Mucosa of stomach (tissue), 1 donor: ENCODE measurements around the gene TMSB4X.
A peak's percentile ranks its signal among the peaks of the same experiment; 100 is the strongest.
"Not testable (repeated sequence)": the region's sequence is repeated elsewhere in the genome, so short reads cannot be mapped to it uniquely, and the experiment has no call there.

Experiments
- H3K27me3 ChIP-seq: one replicate; pipeline ENCODE4 v1.7.0; 2013; ENCODE audit warnings: mild to moderate bottlenecking, low read length; ENCODE audit not compliant: control insufficient read depth, insufficient read depth
- H3K36me3 ChIP-seq: one replicate; pipeline ENCODE4 v1.7.0; 2013; ENCODE audit warnings: low read length; ENCODE audit not compliant: control insufficient read depth, insufficient read depth
- H3K4me1 ChIP-seq: one replicate; pipeline ENCODE4 v1.7.0; 2013; ENCODE audit warnings: mild to moderate bottlenecking, low read length; ENCODE audit not compliant: control insufficient read depth, insufficient read depth
- H3K4me3 ChIP-seq: one replicate; pipeline ENCODE4 v1.7.0; 2013; ENCODE audit warnings: low read length
- H3K9ac ChIP-seq: one replicate; pipeline ENCODE4 v1.7.0; 2013; ENCODE audit warnings: mild to moderate bottlenecking, low read length, moderate library complexity
- H3K9me3 ChIP-seq: one replicate; pipeline ENCODE4 v1.7.0; 2013; ENCODE audit warnings: mild to moderate bottlenecking, low read length, moderate library complexity; ENCODE audit not compliant: control insufficient read depth
- donor health status: Pancreatic carcinoma.

Gene TMSB4X

GRCh38 chrX:13008851-13009250 is 33.9 kb downstream of the TMSB4X start:
- H3K4me3 ChIP-seq: no peak overlapping the region
- H3K4me1 ChIP-seq: peaks cover 28% of the 10 kb centered on the region
- H3K27me3 ChIP-seq: no peaks in the 10 kb centered on the region
- H3K9me3 ChIP-seq: no peaks in the 10 kb centered on the region
- H3K9ac ChIP-seq: no peak overlapping the region
- H3K36me3 ChIP-seq: no peaks in the 10 kb centered on the region

DNA sequence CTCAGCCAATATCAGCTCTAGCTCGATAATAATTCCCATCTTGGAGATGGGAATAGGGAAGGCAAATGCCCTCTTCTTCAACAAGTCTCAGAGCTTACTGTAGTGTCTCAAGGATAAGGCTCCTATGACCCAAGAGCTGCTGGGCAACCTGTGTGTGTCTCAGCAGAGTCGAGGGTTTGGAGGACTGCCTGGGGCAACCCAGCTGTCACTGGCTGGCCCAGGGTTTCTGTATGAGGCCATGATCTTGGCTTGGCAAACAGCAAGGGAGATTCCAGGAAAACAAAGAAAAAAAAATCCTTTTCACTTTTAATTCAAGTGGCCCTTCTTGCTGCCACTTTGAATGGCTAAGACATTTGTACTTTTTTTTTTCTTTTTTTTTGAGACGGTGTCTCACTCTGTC is 34.4 kb downstream of the TMSB4X start:
- Histone ChIP-seq H3K36me3 (no peaks in the 10 kb centered on the region), H3K4me1 (peaks cover 28% of the 10 kb centered on the region), H3K27me3 (no peaks in the 10 kb centered on the region), H3K4me3 (no peak overlapping the region), H3K9me3 (no peaks in the 10 kb centered on the region), H3K9ac (no peak overlapping the region)

GRCh38 chrX:13009844-13010243 is 34.9 kb downstream of the TMSB4X start:
- Histone ChIP-seq H3K9me3 (no peaks in the 10 kb centered on the region), H3K4me1 (peaks cover 28% of the 10 kb centered on the region), H3K27me3 (no peaks in the 10 kb centered on the region)

DNA sequence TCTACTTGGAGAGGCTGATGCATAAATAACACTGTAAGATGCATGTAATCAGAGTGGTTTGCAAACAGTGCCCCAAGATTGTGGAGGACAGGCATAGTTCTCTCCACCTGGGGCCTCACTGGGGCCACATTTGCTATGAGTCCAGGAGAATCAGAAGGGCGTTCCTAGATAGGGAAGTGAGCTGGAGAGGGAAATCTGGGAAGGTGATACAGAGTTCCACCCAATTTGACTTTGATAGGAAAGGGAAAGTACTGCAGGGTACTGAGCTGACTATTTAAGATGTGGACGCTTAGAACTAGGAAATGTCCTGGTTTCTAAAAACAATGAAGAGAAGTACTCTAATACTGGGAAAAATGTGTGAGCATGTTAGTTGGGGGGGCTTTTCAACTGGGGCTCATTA is 35.6 kb downstream of the TMSB4X start:
- Histone ChIP-seq H3K9me3 (no peaks in the 10 kb centered on the region), H3K36me3 (no peaks in the 10 kb centered on the region), H3K27me3 (no peaks in the 10 kb centered on the region), H3K4me1 (peaks cover 25% of the 10 kb centered on the region), H3K9ac (no peak overlapping the region), H3K4me3 (no peak overlapping the region)

More at GRCh38 chrX:13009844-13010243, 34.9 kb downstream of the TMSB4X start:
- no peak overlapping the region for H3K4me3 ChIP-seq
- no peak overlapping the region for H3K9ac ChIP-seq
- no peaks in the 10 kb centered on the region for H3K36me3 ChIP-seq

- Histone ChIP-seq H3K4me1 (peaks cover 20% of the 10 kb centered on the region), H3K27me3 (no peaks in the 10 kb centered on the region), H3K9me3 (no peaks in the 10 kb centered on the region), H3K4me3 (no peak overlapping the region), H3K36me3 (no peaks in the 10 kb centered on the region), H3K9ac (peak overlapping the region; percentile 39)
Measured at GRCh38 chrX:13013363-13014110, 38.6 kb downstream of the TMSB4X start.

- peaks cover 20% of the 10 kb centered on the region for H3K4me1 ChIP-seq
Measured at GRCh38 chrX:13014111-13015096, 39.5 kb downstream of the TMSB4X start.

DNA sequence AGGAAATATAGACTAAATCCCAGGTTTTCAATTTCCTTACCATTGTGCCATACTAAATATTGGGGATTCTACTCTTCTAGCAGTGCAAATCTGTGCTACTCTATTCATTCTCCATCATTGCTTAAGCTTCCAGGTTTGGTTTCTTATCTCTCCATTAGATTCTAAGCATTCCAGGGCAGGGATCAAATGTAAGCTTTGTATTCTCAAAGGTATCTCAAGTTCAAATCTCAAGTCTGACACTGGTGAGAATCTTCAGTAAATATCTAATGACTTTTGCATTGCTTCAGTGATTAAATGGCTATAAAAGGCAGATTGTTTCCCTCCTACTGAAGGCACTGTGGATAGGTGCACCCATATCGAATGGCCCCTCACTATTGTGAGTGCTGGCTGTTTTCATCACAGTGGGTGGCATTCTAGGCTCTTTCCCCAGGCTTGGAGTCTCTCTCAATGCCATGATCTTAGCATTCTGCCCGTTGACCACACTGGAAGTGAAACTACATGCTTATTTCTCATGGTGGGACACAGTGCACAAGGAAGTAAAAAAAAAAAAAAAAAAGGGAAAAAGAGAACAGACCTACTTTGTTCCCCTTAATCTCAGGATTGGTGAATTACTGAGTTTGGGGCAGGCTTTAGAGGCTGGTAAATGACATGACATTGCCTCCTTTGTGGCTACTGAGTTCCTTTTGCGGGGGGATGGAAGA is 40.8 kb downstream of the TMSB4X start:
- Histone ChIP-seq H3K4me3 (no peak overlapping the region), H3K27me3 (no peaks in the 10 kb centered on the region), H3K9ac (no peak overlapping the region), H3K36me3 (no peaks in the 10 kb centered on the region), H3K9me3 (no peaks in the 10 kb centered on the region), H3K4me1 (peaks cover 15% of the 10 kb centered on the region)

More at GRCh38 chrX:13014111-13015096, 39.5 kb downstream of the TMSB4X start:
- no peaks in the 10 kb centered on the region for H3K9me3 ChIP-seq
- H3K36me3 ChIP-seq: no peaks in the 10 kb centered on the region
- no peak overlapping the region for H3K9ac ChIP-seq
- H3K27me3 ChIP-seq: no peaks in the 10 kb centered on the region
- H3K4me3 ChIP-seq: no peak overlapping the region

GRCh38 chrX:13016731-13017130 is 41.8 kb downstream of the TMSB4X start:
- not testable (repeated sequence) for H3K9me3 ChIP-seq, H3K36me3 ChIP-seq, H3K4me3 ChIP-seq, H3K27me3 ChIP-seq, H3K4me1 ChIP-seq, H3K9ac ChIP-seq

GRCh38 chrX:13022926-13023325 is 48.0 kb downstream of the TMSB4X start:
- no peak overlapping the region for H3K4me3 ChIP-seq
- peaks cover 15% of the 10 kb centered on the region for H3K4me1 ChIP-seq
- no peaks in the 10 kb centered on the region for H3K36me3 ChIP-seq
- H3K9ac ChIP-seq: no peak overlapping the region
- H3K9me3 ChIP-seq: no peaks in the 10 kb centered on the region
- no peaks in the 10 kb centered on the region for H3K27me3 ChIP-seq

GRCh38 chrX:13023567-13023966 is 48.7 kb downstream of the TMSB4X start:
- no peaks in the 10 kb centered on the region for H3K9me3 ChIP-seq
- peaks cover 17% of the 10 kb centered on the region for H3K4me1 ChIP-seq
- H3K9ac ChIP-seq: no peak overlapping the region
- H3K4me3 ChIP-seq: no peak overlapping the region
- H3K27me3 ChIP-seq: no peaks in the 10 kb centered on the region
- no peaks in the 10 kb centered on the region for H3K36me3 ChIP-seq

DNA sequence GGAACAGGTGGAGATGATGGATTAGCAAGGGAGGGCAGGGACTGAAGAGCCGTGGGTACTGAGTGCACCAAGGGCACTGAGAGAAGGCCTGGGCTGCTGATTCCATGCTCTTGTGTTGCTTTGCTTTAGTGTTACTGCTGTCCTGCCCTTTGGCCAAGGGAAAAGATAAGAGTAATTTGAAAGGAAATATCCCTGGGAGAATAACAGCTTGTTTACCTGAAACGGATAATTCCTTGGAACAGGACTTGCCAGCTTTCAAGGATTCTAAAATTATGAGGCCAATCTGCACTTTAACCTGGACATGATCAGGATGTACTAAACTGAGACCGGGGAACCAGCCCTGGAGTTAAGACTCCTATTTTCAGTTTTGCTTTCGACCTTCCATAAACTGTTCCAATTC is 49.1 kb downstream of the TMSB4X start:
- no peak overlapping the region for H3K4me3 ChIP-seq
- no peaks in the 10 kb centered on the region for H3K36me3 ChIP-seq
- no peaks in the 10 kb centered on the region for H3K9me3 ChIP-seq
- H3K9ac ChIP-seq: no peak overlapping the region
- H3K27me3 ChIP-seq: no peaks in the 10 kb centered on the region
- peaks cover 21% of the 10 kb centered on the region for H3K4me1 ChIP-seq

GRCh38 chrX:13024986-13025385 is 50.1 kb downstream of the TMSB4X start:
- Histone ChIP-seq H3K4me1 (peaks cover 31% of the 10 kb centered on the region), H3K27me3 (no peaks in the 10 kb centered on the region), H3K36me3 (no peaks in the 10 kb centered on the region), H3K4me3 (no peak overlapping the region), H3K9ac (no peak overlapping the region), H3K9me3 (no peaks in the 10 kb centered on the region)
